Smooth muscle cell of the brain vasculature (primary cell): ENCODE data around the gene LCT.
"Not testable (repeated sequence)": the region's sequence is repeated elsewhere in the genome, so short reads cannot be mapped to it uniquely, and the experiment has no call there.

Experiments
- DNase-seq: peaks from one replicate; pipeline ENCODE4 v3.0.0-alpha.2; 2012; ENCODE audit warnings: low read depth, low spot score

The LCT gene

DNA sequence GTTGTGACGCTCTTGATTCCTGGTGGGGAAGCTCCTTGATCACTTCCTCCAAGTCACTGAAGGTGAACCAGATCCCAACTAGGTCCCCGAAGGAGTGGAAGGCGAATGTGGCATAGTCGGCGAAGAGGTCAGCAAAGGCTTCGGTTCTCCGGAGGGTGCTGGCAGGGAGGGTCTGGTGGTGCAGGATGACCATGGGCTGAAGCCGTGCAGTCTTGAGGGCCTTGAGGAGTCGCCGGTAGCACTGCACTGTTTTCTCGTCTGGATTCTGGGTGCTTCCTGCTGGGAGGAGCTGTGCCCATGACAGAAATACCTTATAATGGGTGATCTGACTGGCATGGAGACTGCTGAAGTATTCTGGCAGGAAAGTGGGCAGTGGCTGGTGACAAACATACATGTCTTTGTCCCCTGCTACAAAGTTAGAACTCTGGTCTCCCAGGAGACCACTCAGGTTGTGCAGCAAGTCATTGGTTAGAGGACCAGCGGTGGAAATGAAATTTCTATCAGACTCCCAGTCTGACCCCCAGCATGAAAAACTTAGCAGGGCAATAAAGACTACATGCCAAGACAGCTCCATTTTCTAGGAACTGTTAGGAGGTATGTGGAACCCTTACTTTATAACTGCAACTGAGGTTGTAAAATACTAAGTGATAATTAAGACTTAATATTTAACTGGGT is at the start of gene LCT:
Gene LCT, minus strand, starts transcription at position 589 of the 675 bp plus-strand sequence. Its CDS starts 15 bp downstream, at position 574.
- DNase-seq: no peak

- DNase-seq: no peak
Observed at GRCh38 chr2:135885709-135886108, 48.7 kb upstream of the LCT start.

DNA sequence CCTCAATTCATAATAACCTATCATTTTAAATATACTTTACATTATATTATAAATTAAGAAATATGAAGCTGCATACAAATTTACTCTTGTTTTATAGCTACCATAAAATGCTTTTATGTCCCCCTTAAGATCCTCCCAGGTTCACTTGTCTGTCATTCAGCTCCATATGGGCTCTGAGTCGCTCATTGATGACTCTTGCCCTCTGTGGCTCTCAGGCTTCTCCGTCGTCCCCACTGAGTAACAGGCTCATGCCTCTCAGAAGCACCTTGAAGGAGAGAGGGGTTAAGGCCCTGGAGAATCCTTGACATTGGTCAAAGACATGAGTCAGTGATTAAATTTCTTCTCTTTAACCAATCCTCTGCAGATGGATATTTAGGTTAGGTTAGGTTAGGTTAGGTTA is 45.4 kb upstream of the LCT start:
- DNase-seq: no peak

DNA sequence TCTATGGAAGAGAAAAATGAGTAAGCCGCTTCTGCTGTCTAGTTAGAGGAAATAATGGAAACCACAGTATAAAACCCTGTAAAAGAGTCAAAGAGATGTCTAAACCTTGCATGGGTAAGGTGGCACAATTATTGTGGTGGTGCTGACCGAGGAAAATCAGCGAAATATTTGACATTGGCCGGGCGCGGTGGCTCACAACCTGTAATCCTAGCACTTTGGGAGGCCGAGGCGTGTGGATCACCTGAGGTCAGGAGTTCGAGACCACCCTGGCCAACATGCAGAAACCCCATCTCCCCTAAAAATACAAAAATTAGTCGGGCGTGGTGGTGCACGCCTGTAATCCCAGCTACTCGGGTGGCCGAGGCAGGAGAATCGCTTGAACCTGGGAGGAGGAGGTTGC is 39.8 kb upstream of the LCT start:
- DNase-seq: not testable (repeated sequence)

- peak; percentile 99 for DNase-seq
Observed at GRCh38 chr2:135876066-135876711, 39.2 kb upstream of the LCT start, which contains the start of gene MCM6. TSS of gene MCM6 (minus strand) at chr2:135876443. CDS start at chr2:135876365, 78 bp downstream.

- DNase-seq: peak; percentile 35
Observed at GRCh38 chr2:135875491-135876065, 38.6 kb upstream of the LCT start.

DNA sequence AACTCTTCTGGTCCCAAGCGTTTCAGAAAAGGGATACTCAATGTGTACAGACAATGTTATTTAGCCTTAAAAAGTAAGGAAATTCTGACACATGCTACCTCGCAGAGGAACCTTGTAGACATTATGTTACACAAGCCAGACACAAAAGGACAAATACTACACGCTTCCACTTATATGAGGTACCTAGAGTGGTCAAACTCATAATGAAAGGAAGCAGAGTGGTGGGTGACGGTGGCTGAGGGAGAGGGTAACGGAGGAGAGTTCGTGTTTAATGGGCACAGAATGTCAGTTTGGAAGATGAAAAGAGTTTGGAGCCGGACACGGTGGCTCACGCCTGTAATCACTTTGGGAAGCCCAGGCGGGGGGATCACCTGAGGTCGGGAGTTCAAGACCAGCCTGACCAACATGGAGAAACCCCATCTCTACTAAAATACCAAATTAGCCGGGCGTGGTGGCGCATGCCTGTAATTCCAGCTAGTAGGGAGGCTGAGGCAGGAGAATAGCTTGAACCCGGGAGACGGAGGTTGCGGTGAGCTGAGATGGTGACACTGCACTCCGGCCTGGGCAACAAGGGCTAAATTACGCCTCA is 37.9 kb upstream of the LCT start:
- no peak for DNase-seq

DNA sequence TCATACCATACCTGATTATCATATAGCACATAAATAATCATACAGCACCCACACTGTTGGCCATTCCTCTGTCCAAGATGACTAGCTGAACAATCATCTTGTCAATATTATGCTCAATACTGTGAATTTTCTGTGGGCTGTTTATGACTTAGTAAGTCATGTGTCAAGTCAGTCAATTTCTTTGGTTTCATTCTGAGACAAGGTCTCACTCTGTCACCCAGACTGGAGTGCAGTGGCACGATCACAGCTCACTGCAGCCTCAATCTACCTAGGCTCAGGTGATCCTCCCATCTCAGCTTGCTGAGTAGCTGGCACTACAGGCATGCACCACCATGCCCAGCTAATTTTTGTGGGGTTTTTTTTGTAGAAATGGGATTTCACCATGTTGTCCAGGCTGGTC is 33.6 kb upstream of the LCT start:
- no peak for DNase-seq

GRCh38 chr2:135863233-135863632 is 26.2 kb upstream of the LCT start:
- DNase-seq: no peak

- DNase-seq: no peak
Observed at GRCh38 chr2:135862718-135863117, 25.7 kb upstream of the LCT start.

DNA sequence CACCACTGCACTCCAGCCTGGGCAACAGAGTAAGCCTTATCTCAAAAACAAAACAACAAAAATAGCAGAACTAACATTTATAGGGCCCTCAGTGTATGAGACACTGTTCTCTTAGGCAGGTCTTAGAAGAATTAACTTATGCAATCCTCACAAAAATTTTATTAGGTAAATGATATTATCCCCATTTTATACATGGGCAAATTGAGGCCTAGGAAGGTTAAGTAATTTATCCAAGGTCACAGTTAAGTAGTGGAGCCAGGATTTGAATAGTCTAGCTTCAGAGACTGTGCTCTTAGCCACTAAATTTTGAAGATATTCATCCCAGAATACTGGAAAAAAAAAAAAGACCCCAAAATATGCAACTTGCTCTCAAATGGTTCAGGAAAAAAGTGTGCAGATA is 16.4 kb upstream of the LCT start:
- no peak for DNase-seq

- DNase-seq: no peak
Observed at GRCh38 chr2:135851858-135852257, 14.9 kb upstream of the LCT start.

GRCh38 chr2:135850892-135851668 is 14.1 kb upstream of the LCT start:
- DNase-seq: no peak

GRCh38 chr2:135849087-135849486 is 12.1 kb upstream of the LCT start:
- no peak for DNase-seq

- DNase-seq: no peak
Observed at GRCh38 chr2:135845997-135846396, 9.0 kb upstream of the LCT start.

DNA sequence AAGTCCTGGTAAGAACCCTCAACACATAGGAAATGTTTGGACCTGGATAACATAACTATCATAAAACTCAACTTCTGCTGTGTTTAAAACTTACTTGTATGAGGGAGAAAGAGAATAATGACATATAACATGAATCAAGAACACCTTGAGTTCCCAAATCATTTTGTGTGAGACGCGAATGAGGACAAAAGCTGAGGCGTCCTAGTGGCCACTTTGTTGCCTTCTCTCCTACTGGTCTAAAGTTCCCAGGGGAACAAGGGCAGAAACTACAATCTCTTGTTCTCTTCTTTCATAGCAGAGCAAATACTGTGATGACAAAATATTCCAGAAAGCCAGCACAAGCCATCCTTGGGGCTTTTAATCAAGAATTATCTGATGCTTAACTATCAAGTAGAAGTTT is 8.3 kb upstream of the LCT start:
- no peak for DNase-seq

DNA sequence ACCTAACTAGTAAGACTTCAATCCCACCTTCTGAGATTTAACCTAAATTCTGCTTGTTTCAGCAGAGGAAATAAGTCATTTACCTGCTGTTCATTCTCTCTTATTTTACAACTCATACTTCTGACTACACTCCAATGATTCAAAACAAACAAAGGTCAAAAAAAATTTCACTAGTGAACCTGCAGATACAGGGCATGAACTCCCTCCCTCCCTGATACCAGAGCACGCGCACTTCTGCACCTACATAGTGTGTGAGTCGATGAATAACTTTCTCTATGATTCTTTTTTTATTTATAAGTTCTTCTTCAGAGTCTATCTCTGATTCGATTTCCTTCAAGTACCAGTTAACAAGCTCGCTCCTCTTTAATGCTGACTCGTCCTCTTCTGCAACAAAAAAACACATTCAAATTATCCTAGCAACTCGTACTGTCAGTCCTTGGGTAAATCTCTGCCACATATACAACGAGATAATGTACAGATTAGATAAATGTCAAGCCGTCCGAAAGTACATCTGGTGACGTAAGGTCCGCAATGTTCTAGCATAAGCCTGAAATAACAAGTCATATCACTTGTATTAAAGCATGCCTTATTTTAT is 7.4 kb upstream of the LCT start:
- no peak for DNase-seq

- no peak for DNase-seq
Observed at GRCh38 chr2:135843671-135844070, 6.7 kb upstream of the LCT start.

GRCh38 chr2:135840601-135841000 is 3.6 kb upstream of the LCT start:
- DNase-seq: no peak

- peak; percentile 82 for DNase-seq
Observed at GRCh38 chr2:135839713-135840112, 2.7 kb upstream of the LCT start.

GRCh38 chr2:135838502-135838901 is 1.5 kb upstream of the LCT start:
- no peak for DNase-seq
